Ramos (cell line): ENCODE measurements around the gene ACIN1.

ENCODE experiments used
- in situ Hi-C: fragments of 300-500 bp; cut with MboI; formaldehyde crosslinking; loops from one replicate; pipeline ENCODE4 v1.14.3; 2022; ENCODE audit warnings: low sequenced_read_pairs; ENCODE audit not compliant: unreplicated experiment

ACIN1 gene

DNA sequence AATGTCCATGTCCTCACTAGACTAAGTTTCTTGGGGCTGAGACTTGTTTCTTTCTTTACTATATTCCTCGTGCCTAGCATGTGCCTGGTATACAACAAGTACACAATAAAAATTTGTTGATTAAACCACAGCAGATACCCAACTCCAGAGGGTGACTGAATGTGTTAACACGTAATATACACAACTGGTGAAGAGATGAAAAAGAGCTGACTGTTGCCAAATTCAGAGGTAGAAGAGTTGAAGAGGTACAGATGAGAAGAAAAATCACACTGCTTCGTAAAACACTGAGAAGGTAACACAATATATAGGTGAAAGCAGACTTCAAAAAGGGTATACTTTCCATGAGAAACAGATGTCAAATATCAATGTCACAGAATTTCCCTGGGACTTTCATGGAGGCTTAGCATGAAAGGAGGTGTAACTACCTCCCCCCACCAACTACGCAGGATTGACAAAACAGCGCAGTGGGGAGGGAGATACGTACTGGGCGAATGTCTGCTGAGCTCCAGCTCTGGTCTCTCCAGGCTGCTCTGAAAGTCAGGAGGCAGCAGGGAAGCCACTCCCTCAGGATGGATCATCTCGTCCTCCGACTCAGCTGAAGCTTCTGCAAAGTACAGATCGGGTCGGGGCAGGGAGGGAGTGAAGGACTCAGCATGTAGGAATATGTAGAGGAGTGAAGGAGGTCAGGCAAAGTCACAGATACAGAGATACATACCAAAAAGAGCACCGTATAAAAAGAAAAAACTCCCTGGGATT is 5.3 kb downstream of the ACIN1 start:
- in situ Hi-C loops = no loop called here

DNA sequence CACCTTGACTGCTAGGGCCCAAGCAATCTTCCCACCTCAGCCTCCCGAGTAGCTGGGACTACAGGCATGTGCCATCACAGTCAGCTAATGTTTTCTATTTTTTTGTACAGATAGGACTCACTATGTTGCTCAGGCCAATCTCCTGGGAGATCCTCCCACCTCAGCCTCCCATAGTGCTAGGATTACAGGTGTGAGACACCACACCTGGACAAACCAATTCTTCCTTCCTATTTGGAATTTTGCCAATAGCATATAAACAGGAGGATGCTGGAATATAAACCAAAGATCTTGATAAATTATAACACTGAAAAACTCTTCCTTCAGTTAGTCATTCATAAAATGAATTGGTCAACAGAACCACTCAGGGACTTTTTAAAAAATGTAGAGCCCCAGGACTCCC is 8.4 kb downstream of the ACIN1 start:
- in situ Hi-C loops = no loop called here

DNA sequence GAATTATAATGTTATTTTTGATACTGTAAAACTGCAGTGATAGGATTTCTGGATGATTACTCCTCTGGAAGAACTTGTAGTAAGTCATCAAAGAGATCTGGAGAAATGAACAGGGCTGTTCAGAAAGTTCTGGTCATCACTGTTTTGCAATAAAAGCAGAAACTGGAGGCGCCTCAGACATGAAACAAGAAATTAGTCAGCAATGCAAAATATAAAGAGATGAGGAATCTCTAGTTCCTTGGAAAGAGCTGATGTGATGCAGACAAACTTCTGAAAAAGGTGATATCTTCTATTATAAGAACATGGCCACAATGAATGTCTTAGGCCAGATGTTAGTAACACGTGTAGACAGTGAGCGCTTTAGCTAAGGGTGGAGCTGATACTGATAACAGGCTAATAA is 9.5 kb downstream of the ACIN1 start:
- in situ Hi-C loops = no loop called here

DNA sequence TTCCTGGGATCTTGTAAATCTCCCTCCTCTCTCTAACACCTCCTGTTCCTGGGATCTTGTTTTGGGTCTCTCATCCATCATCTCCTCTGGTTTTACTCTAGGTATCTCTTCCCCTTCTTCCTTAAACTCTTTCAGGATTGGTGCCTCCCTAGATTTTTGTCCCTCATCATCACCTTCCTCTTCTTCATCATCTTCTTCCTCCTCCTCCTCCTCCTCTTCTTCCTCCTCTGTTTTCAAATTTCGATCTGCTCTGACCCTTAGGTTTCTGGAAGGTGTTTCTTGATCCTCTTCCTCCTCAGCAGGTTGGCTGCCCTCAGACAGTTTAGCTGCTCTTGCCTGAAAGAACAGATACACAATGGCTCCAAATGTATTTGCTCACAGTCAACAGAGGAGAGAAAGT is 14.5 kb downstream of the ACIN1 start:
- in situ Hi-C loops = no loop called here

DNA sequence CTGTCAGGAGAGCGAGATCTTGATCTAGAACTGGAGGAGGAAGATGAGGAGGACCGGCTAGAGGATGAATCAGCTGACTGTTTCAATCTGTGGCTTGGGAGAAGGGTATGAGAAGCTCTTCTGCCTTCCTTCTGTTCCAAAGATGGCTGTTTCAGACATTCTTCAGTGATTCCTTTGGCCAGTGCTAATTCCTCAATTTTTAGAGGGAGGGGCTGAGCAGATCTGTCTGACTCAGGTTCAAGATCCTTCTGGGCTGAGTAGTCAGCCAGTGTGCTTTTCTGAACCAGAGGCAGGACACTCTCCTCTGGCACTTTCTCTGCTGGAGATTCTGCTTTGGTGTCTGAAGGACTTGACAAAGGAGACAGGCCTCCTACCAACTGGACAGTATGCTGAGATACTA is 15.2 kb downstream of the ACIN1 start:
- in situ Hi-C loops = no loop called here

- in situ Hi-C loops = no loop called here
These were observed 16.2 kb downstream of the ACIN1 start for GRCh38 chr14:23078692-23079116.

GRCh38 chr14:23077962-23078361 is 17.0 kb downstream of the ACIN1 start:
- in situ Hi-C loops = no loop called here

- in situ Hi-C loops = no loop called here
These were observed 18.0 kb downstream of the ACIN1 start for GRCh38 chr14:23076785-23077408.

DNA sequence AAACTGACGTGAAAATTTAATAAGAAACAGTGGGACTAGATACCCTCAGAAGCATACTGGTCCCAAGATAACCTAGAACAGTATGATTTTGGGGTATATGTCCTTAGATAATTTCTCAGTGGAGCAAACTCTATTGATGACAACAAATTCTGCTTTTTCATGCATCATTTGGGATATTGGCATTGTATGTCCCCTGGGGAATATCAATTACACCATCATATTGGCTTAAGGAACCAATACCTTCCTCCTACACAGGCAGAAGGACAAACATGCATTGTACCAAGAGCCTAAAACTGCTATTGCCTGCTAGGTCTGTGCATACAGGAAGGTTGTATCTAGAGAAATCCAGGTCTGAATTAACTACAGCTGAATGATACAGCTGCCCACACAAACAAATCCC is 20.0 kb downstream of the ACIN1 start:
- in situ Hi-C loops = no loop called here

- in situ Hi-C loops = no loop called here
These were observed 22.9 kb downstream of the ACIN1 start for GRCh38 chr14:23071921-23072539.

DNA sequence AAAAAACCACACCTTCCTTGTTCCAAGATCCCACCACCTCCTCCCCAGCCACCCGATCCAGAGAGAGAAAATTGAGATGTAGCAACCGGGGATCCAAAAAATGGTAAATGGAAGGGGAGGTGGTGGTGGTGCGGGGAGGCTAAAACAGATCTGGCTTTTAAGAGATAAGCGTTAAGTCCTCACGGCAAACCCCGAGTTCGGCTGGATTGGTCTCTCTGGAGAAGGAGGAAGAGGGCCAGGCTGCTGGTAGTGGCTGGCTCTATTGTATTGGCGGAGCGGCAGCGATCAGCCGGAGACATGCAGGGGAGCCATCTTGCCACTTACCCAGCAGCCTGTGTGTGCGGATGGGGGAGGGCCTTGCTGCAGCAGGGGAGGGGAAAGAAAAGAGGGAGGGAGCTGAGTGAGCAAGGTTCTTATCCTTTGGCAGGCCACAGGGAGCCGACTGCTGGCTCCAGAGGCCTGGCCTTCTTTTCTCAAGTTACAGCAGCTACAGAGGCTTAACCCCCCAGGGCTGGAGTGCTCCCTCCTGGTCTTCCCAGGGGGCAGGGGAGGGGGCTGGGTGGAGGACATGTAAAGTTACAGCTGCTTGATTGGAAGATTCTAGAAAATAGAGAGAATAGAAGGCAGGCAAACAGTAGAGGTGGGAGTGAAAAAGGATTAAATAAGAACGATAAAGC is 23.6 kb downstream of the ACIN1 start:
- in situ Hi-C loops = no loop called here

- in situ Hi-C loops = no loop called here
These were observed 24.4 kb downstream of the ACIN1 start for GRCh38 chr14:23070262-23071129.

DNA sequence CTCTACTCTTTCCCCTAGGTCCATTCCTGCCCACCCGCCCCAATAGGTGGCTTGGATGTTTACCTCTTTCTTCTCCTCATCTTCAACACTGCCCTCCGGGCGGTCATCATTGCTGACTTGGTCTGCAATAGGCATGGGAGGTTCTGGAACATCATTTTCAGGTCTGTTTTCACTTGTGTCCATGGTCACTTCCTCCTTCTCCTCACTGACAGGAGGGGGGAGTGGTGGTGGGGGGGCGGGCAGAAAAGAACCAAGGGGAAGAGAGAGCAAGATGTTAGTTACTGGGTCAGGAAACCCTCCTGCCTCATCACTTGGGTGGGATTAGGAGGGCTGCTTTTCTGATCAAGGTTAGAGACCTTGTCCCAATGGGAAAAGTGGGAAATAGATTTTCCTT is 25.5 kb downstream of the ACIN1 start:
- in situ Hi-C loops = no loop called here

DNA sequence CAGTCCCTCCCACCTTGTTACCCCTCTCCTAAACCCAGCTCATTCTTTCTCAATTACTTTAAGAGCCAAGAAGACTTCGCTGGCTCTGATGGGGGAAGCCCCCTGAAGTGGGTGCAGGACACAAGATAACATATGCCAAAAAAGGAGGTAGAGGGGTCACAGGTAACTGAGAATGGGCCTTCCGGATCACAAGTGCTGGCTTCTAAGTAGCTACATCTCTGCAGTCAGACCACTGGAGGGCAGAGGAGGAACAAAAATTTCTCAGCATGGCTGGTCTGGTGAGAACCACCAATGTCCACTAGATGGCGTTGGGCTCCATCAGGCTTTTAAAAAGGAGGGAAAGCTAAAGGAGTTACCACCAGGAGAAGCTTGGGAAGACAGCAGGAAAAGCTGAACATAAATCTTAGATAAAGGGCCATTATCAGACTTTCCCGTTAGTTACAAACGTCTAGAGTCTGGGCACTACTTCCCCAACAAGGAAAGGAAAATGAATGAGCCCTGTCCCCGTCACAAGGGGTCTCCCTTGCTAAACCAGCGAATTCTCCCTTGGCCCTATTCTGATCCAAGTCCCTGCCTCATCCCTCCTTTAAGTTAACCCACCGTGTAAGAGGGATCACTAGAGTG is 26.0 kb downstream of the ACIN1 start:
- in situ Hi-C loops = no loop called here

GRCh38 chr14:23067847-23068788 is 26.8 kb downstream of the ACIN1 start:
- in situ Hi-C loops = no loop called here

- in situ Hi-C loops = no loop called here
These were observed 27.8 kb downstream of the ACIN1 start for GRCh38 chr14:23066855-23067744.

- in situ Hi-C loops = no loop called here
These were observed 28.6 kb downstream of the ACIN1 start for GRCh38 chr14:23066368-23066767.

GRCh38 chr14:23063601-23064000 is 31.3 kb downstream of the ACIN1 start:
- in situ Hi-C loops = no loop called here
